ENCODE measurements around the gene TSPAN18. TPM values are rescaled to one million over a fixed set of nuclear protein-coding genes. Genes with fewer than 3 reads are reported as not detected.

Gene TSPAN18
- polyA plus RNA-seq, 3 donors = 46.2 to 54.2 (median 47.0) TPM

- DNase-seq (ENCODE audit: low read depth in 3 of 3, low spot score in 2 of 3) = no peak
These were observed 64.7 kb downstream of the TSPAN18 start for GRCh38 chr11:44791316-44791925.

GRCh38 chr11:44792171-44792570, 65.4 kb downstream of the TSPAN18 start:
- DNase-seq (ENCODE audit: low read depth in 3 of 3, low spot score in 2 of 3) = no peak

- DNase-seq (ENCODE audit: low read depth in 3 of 3, low spot score in 2 of 3) = no peak
These were observed 66.8 kb downstream of the TSPAN18 start for GRCh38 chr11:44793350-44794090.

GRCh38 chr11:44795803-44796535, 69.2 kb downstream of the TSPAN18 start:
- no peak for DNase-seq (ENCODE audit: low read depth in 3 of 3, low spot score in 2 of 3)

GRCh38 chr11:44797051-44797450, 70.3 kb downstream of the TSPAN18 start:
- no peak for DNase-seq (ENCODE audit: low read depth in 3 of 3, low spot score in 2 of 3)

GRCh38 chr11:44797886-44798606, 71.3 kb downstream of the TSPAN18 start:
- no peak for DNase-seq (ENCODE audit: low read depth in 3 of 3, low spot score in 2 of 3)

- no peak for DNase-seq (ENCODE audit: low read depth in 3 of 3, low spot score in 2 of 3)
These were observed 71.8 kb downstream of the TSPAN18 start for GRCh38 chr11:44798607-44798972.

GRCh38 chr11:44799012-44799411, 72.2 kb downstream of the TSPAN18 start:
- no peak for DNase-seq (ENCODE audit: low read depth in 3 of 3, low spot score in 2 of 3)

GRCh38 chr11:44802347-44802746, 75.6 kb downstream of the TSPAN18 start:
- no peak for DNase-seq (ENCODE audit: low read depth in 3 of 3, low spot score in 2 of 3)

- no peak for DNase-seq (ENCODE audit: low read depth in 3 of 3, low spot score in 2 of 3)
These were observed 76.2 kb downstream of the TSPAN18 start for GRCh38 chr11:44803009-44803408.

- no peak for DNase-seq (ENCODE audit: low read depth in 3 of 3, low spot score in 2 of 3)
These were observed 78.0 kb downstream of the TSPAN18 start for GRCh38 chr11:44804449-44805437.

GRCh38 chr11:44805596-44805995, 78.8 kb downstream of the TSPAN18 start:
- no peak for DNase-seq (ENCODE audit: low read depth in 3 of 3, low spot score in 2 of 3)

- no peak for DNase-seq (ENCODE audit: low read depth in 3 of 3, low spot score in 2 of 3)
These were observed 81.4 kb downstream of the TSPAN18 start for GRCh38 chr11:44808053-44808753.

GRCh38 chr11:44809283-44809682, 82.5 kb downstream of the TSPAN18 start:
- DNase-seq (ENCODE audit: low read depth in 3 of 3, low spot score in 2 of 3) = no peak

GRCh38 chr11:44811841-44812448, 85.2 kb downstream of the TSPAN18 start:
- DNase-seq (ENCODE audit: low read depth in 3 of 3, low spot score in 2 of 3) = no peak

- no peak for DNase-seq (ENCODE audit: low read depth in 3 of 3, low spot score in 2 of 3)
These were observed 86.2 kb downstream of the TSPAN18 start for GRCh38 chr11:44812971-44813370.

- no peak for DNase-seq (ENCODE audit: low read depth in 3 of 3, low spot score in 2 of 3)
These were observed 86.6 kb downstream of the TSPAN18 start for GRCh38 chr11:44813401-44813800.

- no peak for DNase-seq (ENCODE audit: low read depth in 3 of 3, low spot score in 2 of 3)
These were observed 88.3 kb downstream of the TSPAN18 start for GRCh38 chr11:44814881-44815592.
